Stimulated activated naive CD8-positive, alpha-beta T cell treated with anti-CD3 and anti-CD28 coated beads, Interleukin-15, amount 100 ng/mL, for 72 hours (primary cell): ENCODE results near the gene TPST1.

ENCODE experiments used
- ATAC-seq: fragments of 150-1000 bp; cut with Tn5 transposase; 2 replicates; pipeline ENCODE4 v1.10.0; 2021; ENCODE audit warnings: mild to moderate bottlenecking, moderate library complexity
- DNase-seq, 2 donors: peaks; one replicate each; pipeline ENCODE4 v3.0.0; 2021 to 2022
- H3K27ac Mint-ChIP-seq, 2 donors: one replicate each; pipeline ENCODE4 v1.8.0; 2022; ENCODE audit warnings: mild to moderate bottlenecking in 2 of 2, mixed read lengths in 2 of 2, moderate library complexity in 2 of 2
- H3K27me3 Mint-ChIP-seq: one replicate; pipeline ENCODE4 v1.8.0; 2022; ENCODE audit warnings: mixed read lengths
- H3K4me1 Mint-ChIP-seq: one replicate; pipeline ENCODE4 v1.8.0; 2022; ENCODE audit warnings: mild to moderate bottlenecking, mixed read lengths
- H3K4me3 Mint-ChIP-seq, 2 donors: one replicate each; pipeline ENCODE4 v1.8.0; 2022; ENCODE audit warnings: mild to moderate bottlenecking in 2 of 2, mixed read lengths in 2 of 2, moderate library complexity in 1 of 2
- H3K9me3 Mint-ChIP-seq, 2 donors: one replicate each; pipeline ENCODE4 v1.8.0; 2022; ENCODE audit warnings: mixed read lengths in 2 of 2

The TPST1 gene

GRCh38 chr7:66247380-66248078 lies 42.4 kb downstream of the TPST1 start:
- no peaks in the 10 kb centered on the region for H3K9me3 Mint-ChIP-seq
- peak overlapping the region in 1 of 2 donors; percentile 34 for H3K27ac Mint-ChIP-seq
- ATAC-seq (no peak), DNase-seq (no peak)
- no peaks in the 10 kb centered on the region for H3K4me1 Mint-ChIP-seq
- no peak overlapping the region for H3K4me3 Mint-ChIP-seq
- no peaks in the 10 kb centered on the region for H3K27me3 Mint-ChIP-seq

- DNase-seq = no peak
- Mint-ChIP-seq H3K4me1 (no peaks in the 10 kb centered on the region), H3K27me3 (no peaks in the 10 kb centered on the region), H3K27ac (no peak overlapping the region), H3K4me3 (no peak overlapping the region), H3K9me3 (no peaks in the 10 kb centered on the region)
- ATAC-seq = no peak
These were observed 45.6 kb downstream of the TPST1 start for GRCh38 chr7:66250711-66251110.

- no peak for ATAC-seq
- H3K27me3 Mint-ChIP-seq = no peaks in the 10 kb centered on the region
These were observed 50.5 kb downstream of the TPST1 start for GRCh38 chr7:66255534-66256100.

GRCh38 chr7:66256281-66256680 lies 51.1 kb downstream of the TPST1 start:
- Mint-ChIP-seq H3K27ac (no peak overlapping the region), H3K4me3 (no peak overlapping the region), H3K27me3 (no peaks in the 10 kb centered on the region), H3K9me3 (peaks cover 0 to 5% of the 10 kb centered on the region in 2 donors), H3K4me1 (peaks cover 17% of the 10 kb centered on the region)
- ATAC-seq (no peak), DNase-seq (no peak)

More at GRCh38 chr7:66255534-66256100, 50.5 kb downstream of the TPST1 start:
- no peak overlapping the region for H3K27ac Mint-ChIP-seq
- H3K4me1 Mint-ChIP-seq = peaks cover 17% of the 10 kb centered on the region
- H3K9me3 Mint-ChIP-seq = peaks cover 0 to 3% of the 10 kb centered on the region in 2 donors
- DNase-seq = no peak
- no peak overlapping the region for H3K4me3 Mint-ChIP-seq

GRCh38 chr7:66257481-66257880 lies 52.3 kb downstream of the TPST1 start:
- no peaks in the 10 kb centered on the region for H3K27me3 Mint-ChIP-seq
- no peak overlapping the region for H3K4me3 Mint-ChIP-seq
- DNase-seq (no peak), ATAC-seq (no peak)
- no peak overlapping the region for H3K27ac Mint-ChIP-seq
- H3K9me3 Mint-ChIP-seq = peaks cover 4 to 9% of the 10 kb centered on the region in 2 donors
- peaks cover 17% of the 10 kb centered on the region for H3K4me1 Mint-ChIP-seq

GRCh38 chr7:66258409-66258808 lies 53.3 kb downstream of the TPST1 start:
- no peak for ATAC-seq
- DNase-seq = no peak
- no peak overlapping the region for H3K4me3 Mint-ChIP-seq
- H3K4me1 Mint-ChIP-seq = peaks cover 17% of the 10 kb centered on the region
- H3K27ac Mint-ChIP-seq = no peak overlapping the region
- no peaks in the 10 kb centered on the region for H3K27me3 Mint-ChIP-seq
- H3K9me3 Mint-ChIP-seq = peaks cover 8 to 11% of the 10 kb centered on the region in 2 donors

- H3K4me3 Mint-ChIP-seq = no peak overlapping the region
- DNase-seq (no peak), ATAC-seq (no peak)
- no peak overlapping the region for H3K27ac Mint-ChIP-seq
- H3K27me3 Mint-ChIP-seq = no peaks in the 10 kb centered on the region
- peaks cover 17% of the 10 kb centered on the region for H3K4me1 Mint-ChIP-seq
- peaks cover 31 to 33% of the 10 kb centered on the region in 2 donors for H3K9me3 Mint-ChIP-seq
These were observed 56.8 kb downstream of the TPST1 start for GRCh38 chr7:66261941-66262340.

- DNase-seq = no peak
- Mint-ChIP-seq H3K9me3 (peaks cover 31 to 33% of the 10 kb centered on the region in 2 donors), H3K27ac (no peak overlapping the region), H3K4me1 (peaks cover 8% of the 10 kb centered on the region), H3K4me3 (no peak overlapping the region), H3K27me3 (no peaks in the 10 kb centered on the region)
- ATAC-seq = no peak
These were observed 58.8 kb downstream of the TPST1 start for GRCh38 chr7:66263936-66264335.

- no peak overlapping the region for H3K27ac Mint-ChIP-seq
- no peak for ATAC-seq
- H3K27me3 Mint-ChIP-seq = no peaks in the 10 kb centered on the region
- DNase-seq = no peak
- peaks cover 31% of the 10 kb centered on the region in 2 donors for H3K9me3 Mint-ChIP-seq
- H3K4me3 Mint-ChIP-seq = no peak overlapping the region
- peaks cover 6% of the 10 kb centered on the region for H3K4me1 Mint-ChIP-seq
These were observed 60.4 kb downstream of the TPST1 start for GRCh38 chr7:66265566-66265965.

- DNase-seq (no peak), ATAC-seq (no peak)
- peaks cover 6% of the 10 kb centered on the region for H3K4me1 Mint-ChIP-seq
- H3K4me3 Mint-ChIP-seq = no peak overlapping the region
- H3K27ac Mint-ChIP-seq = no peak overlapping the region
- H3K9me3 Mint-ChIP-seq = peaks cover 27 to 36% of the 10 kb centered on the region in 2 donors
- H3K27me3 Mint-ChIP-seq = no peaks in the 10 kb centered on the region
These were observed 62.1 kb downstream of the TPST1 start for GRCh38 chr7:66267249-66267648.

- no peak overlapping the region for H3K27ac Mint-ChIP-seq
- ATAC-seq (no peak), DNase-seq (no peak)
- H3K9me3 Mint-ChIP-seq = peaks cover 15 to 17% of the 10 kb centered on the region in 2 donors
- no peak overlapping the region for H3K4me3 Mint-ChIP-seq
- no peaks in the 10 kb centered on the region for H3K27me3 Mint-ChIP-seq
- peaks cover 6% of the 10 kb centered on the region for H3K4me1 Mint-ChIP-seq
These were observed 64.8 kb downstream of the TPST1 start for GRCh38 chr7:66269978-66270377.

- H3K4me3 Mint-ChIP-seq = no peak overlapping the region
- no peaks in the 10 kb centered on the region for H3K27me3 Mint-ChIP-seq
- DNase-seq (no peak), ATAC-seq (no peak)
- no peak overlapping the region for H3K27ac Mint-ChIP-seq
- H3K4me1 Mint-ChIP-seq = peaks cover 8% of the 10 kb centered on the region
- peaks cover 0 to 13% of the 10 kb centered on the region in 2 donors for H3K9me3 Mint-ChIP-seq
These were observed 67.2 kb downstream of the TPST1 start for GRCh38 chr7:66272321-66272720.

- Mint-ChIP-seq H3K4me3 (no peak overlapping the region), H3K27me3 (no peaks in the 10 kb centered on the region), H3K27ac (no peak overlapping the region), H3K9me3 (peaks cover 0 to 10% of the 10 kb centered on the region in 2 donors), H3K4me1 (peaks cover 10% of the 10 kb centered on the region)
- no peak for ATAC-seq
- DNase-seq = no peak
These were observed 71.2 kb downstream of the TPST1 start for GRCh38 chr7:66276363-66276762.

- H3K4me3 Mint-ChIP-seq = no peak overlapping the region
- peaks cover 0 to 6% of the 10 kb centered on the region in 2 donors for H3K9me3 Mint-ChIP-seq
- H3K4me1 Mint-ChIP-seq = peaks cover 17% of the 10 kb centered on the region
- ATAC-seq = no peak
- DNase-seq = no peak
- H3K27ac Mint-ChIP-seq = no peak overlapping the region
- H3K27me3 Mint-ChIP-seq = no peaks in the 10 kb centered on the region
These were observed 72.4 kb downstream of the TPST1 start for GRCh38 chr7:66277492-66277891.

GRCh38 chr7:66279912-66280311 lies 74.8 kb downstream of the TPST1 start:
- Mint-ChIP-seq H3K27ac (no peak overlapping the region), H3K4me1 (peaks cover 17% of the 10 kb centered on the region), H3K4me3 (no peak overlapping the region), H3K27me3 (no peaks in the 10 kb centered on the region), H3K9me3 (peaks cover 0 to 6% of the 10 kb centered on the region in 2 donors)
- no peak for DNase-seq
- no peak for ATAC-seq

GRCh38 chr7:66281678-66282590 lies 76.8 kb downstream of the TPST1 start:
- peaks cover 0 to 5% of the 10 kb centered on the region in 2 donors for H3K9me3 Mint-ChIP-seq
- H3K27ac Mint-ChIP-seq = no peak overlapping the region
- no peaks in the 10 kb centered on the region for H3K27me3 Mint-ChIP-seq
- H3K4me3 Mint-ChIP-seq = no peak overlapping the region
- DNase-seq = no peak
- ATAC-seq = no peak
- peaks cover 16% of the 10 kb centered on the region for H3K4me1 Mint-ChIP-seq
